Breast epithelium (tissue), 3 donors: ENCODE measurements around the gene BRD7.

ENCODE experiments used
- POLR2A ChIP-seq: fragments of 450-650 bp; IDR thresholded peaks from one replicate; pipeline ENCODE4 v1.6.1; 2016; ENCODE audit warnings: antibody characterized with exemption, mild to moderate bottlenecking, moderate library complexity
- TF ChIP-seq, protein P1 (sequence below), 3 donors: fragments of 450-650 bp; IDR thresholded peaks; one replicate each; pipeline ENCODE4 v1.5.1; 2016 to 2017; ENCODE audit warnings: antibody characterized with exemption in 3 of 3, mild to moderate bottlenecking in 3 of 3, moderate library complexity in 3 of 3

DNA sequence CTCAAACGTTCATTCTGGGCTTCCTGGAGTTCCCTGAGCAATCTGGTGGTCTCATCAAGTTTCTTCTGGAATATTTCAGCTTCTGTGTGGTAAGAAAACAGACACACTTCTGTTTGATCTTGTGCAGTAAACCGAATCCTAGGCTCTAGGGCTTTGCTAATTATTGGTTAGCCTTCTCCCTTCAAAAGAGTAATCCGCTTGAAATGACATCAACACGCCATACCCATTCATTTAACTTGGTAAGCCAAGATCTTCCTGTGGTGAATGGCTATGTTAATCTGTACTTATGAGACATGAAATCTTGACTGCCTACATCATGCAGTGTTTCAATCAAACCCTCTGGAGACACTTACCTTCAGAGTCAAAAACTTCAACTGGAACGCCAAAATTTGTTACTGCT is 48.5 kb downstream of the BRD7 start:
- TF ChIP-seq, protein P1, sequence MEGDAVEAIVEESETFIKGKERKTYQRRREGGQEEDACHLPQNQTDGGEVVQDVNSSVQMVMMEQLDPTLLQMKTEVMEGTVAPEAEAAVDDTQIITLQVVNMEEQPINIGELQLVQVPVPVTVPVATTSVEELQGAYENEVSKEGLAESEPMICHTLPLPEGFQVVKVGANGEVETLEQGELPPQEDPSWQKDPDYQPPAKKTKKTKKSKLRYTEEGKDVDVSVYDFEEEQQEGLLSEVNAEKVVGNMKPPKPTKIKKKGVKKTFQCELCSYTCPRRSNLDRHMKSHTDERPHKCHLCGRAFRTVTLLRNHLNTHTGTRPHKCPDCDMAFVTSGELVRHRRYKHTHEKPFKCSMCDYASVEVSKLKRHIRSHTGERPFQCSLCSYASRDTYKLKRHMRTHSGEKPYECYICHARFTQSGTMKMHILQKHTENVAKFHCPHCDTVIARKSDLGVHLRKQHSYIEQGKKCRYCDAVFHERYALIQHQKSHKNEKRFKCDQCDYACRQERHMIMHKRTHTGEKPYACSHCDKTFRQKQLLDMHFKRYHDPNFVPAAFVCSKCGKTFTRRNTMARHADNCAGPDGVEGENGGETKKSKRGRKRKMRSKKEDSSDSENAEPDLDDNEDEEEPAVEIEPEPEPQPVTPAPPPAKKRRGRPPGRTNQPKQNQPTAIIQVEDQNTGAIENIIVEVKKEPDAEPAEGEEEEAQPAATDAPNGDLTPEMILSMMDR (IDR thresholded peaks at IDR 0.05) = no peak
- TF ChIP-seq POLR2A = no peak
